GM12878 (cell line): ENCODE measurements around the gene PCCA. TPM values are rescaled to one million over a fixed set of nuclear protein-coding genes. Genes with fewer than 3 reads are reported as not detected.
A peak's percentile ranks its signal among the peaks of the same experiment; 100 is the strongest.

Source experiments
- ATAC-seq: fragments of 200-7000 bp; cut with Tn5 transposase; 3 replicates; pipeline ENCODE4 v1.9.1; 2020; ENCODE audit warnings: mild to moderate bottlenecking, moderate library complexity
- BruUV-seq: library from RNA; stranded (reverse); fragments of 400-500 nt; replicated peaks from 2 replicates; lab custom pipeline; 2021; lab: Mats Ljungman, UMichigan
- CTCF ChIA-PET: fragments of 300-600 bp; sonication (Branson Sonifier 250); formaldehyde crosslinking; extraction: SDS; loops from one replicate; lab custom pipeline; 2021; ENCODE audit warnings: inconsistent platforms; lab: Yijun Ruan, JAX
- POLR2A ChIA-PET: fragments of 350-600 bp; formaldehyde crosslinking; extraction: SDS; loops from one replicate; lab custom pipeline; 2021; ENCODE audit warnings: inconsistent platforms; lab: Charles Lee
- RAD21 ChIA-PET: fragments of 300-600 bp; sonication (Branson Sonifier 250); formaldehyde crosslinking; loops from one replicate; lab custom pipeline; 2023; ENCODE audit warnings: antibody characterized with exemption; ENCODE audit not compliant: unreplicated experiment; lab: Charles Lee
- SMC1A ChIA-PET: fragments of 300-600 bp; sonication (Branson Sonifier 250); formaldehyde crosslinking; loops from one replicate; lab custom pipeline; 2023; ENCODE audit not compliant: unreplicated experiment, uncharacterized antibody; lab: Charles Lee
- DNase-seq: peaks from one replicate; pipeline ENCODE4 v3.0.0-alpha.2; 2011; ENCODE audit warnings: low read depth, low spot score
- FAIRE-seq: peaks from 3 replicates; lab custom pipeline; 2011; peaks lifted over from hg19 to GRCh38; lab: Jason Lieb, UNC
- H2AFZ ChIP-seq: 2 replicates; pipeline ENCODE4 v1.6.0; 2011; ENCODE audit warnings: low read depth, low read length, control low read depth; ENCODE audit not compliant: control insufficient read depth
- H3K27ac ChIP-seq: 2 replicates; pipeline ENCODE4 v1.5.1; 2011; ENCODE audit warnings: control low read depth; ENCODE audit not compliant: control insufficient read depth, insufficient read depth
- H3K27me3 ChIP-seq, 2 experiments: replicated peaks in 1 of 2; 2 replicates each; pipeline versions ENCODE4 v1.6.0 to v1.6.1; 2011; ENCODE audit warnings: low read length in 1 of 2; ENCODE audit not compliant: control insufficient read depth in 2 of 2, insufficient read depth in 2 of 2
- H3K36me3 ChIP-seq, 2 experiments: 2 replicates each; pipeline ENCODE4 v1.5.1; 2011; ENCODE audit warnings: low read length in 1 of 2; ENCODE audit not compliant: control insufficient read depth in 2 of 2, insufficient read depth in 2 of 2
- H3K4me1 ChIP-seq: 2 replicates; pipeline ENCODE4 v1.6.1; 2011; ENCODE audit warnings: mild to moderate bottlenecking, low read length, moderate library complexity, mixed read lengths; ENCODE audit not compliant: control insufficient read depth, insufficient read depth
- H3K4me2 ChIP-seq: 2 replicates; pipeline ENCODE4 v1.6.0; 2011; ENCODE audit warnings: control low read depth; ENCODE audit not compliant: control insufficient read depth, insufficient read depth
- H3K4me3 ChIP-seq: fragments of 200-600 bp; sonication (generic); 2 replicates; pipeline ENCODE4 v1.5.1; 2016
- H3K79me2 ChIP-seq: 2 replicates; pipeline ENCODE4 v1.6.0; 2011; ENCODE audit warnings: low read length; ENCODE audit not compliant: control insufficient read depth, insufficient read depth
- H3K9ac ChIP-seq: 2 replicates; pipeline ENCODE4 v1.8.0; 2011; ENCODE audit warnings: low read length, control low read depth, mixed read lengths; ENCODE audit not compliant: control insufficient read depth, insufficient read depth
- H3K9me3 ChIP-seq: replicated peaks from 3 replicates; pipeline ENCODE4 v1.5.1; 2011; ENCODE audit warnings: mild to moderate bottlenecking, low read length; ENCODE audit not compliant: control insufficient read depth, insufficient read depth
- H4K20me1 ChIP-seq: 2 replicates; pipeline ENCODE4 v1.6.0; 2011; ENCODE audit not compliant: control insufficient read depth, insufficient read depth
- EGR1 ChIP-seq, 2 experiments: IDR thresholded peaks; 1 replicate in 1 of 2; 2 replicates in 1 of 2; pipeline ENCODE4 v1.6.1; 2011 to 2012; ENCODE audit warnings: low read depth in 2 of 2, low read length in 2 of 2, borderline replicate concordance in 1 of 2, mild to moderate bottlenecking in 1 of 2, moderate library complexity in 1 of 2
- EP300 ChIP-seq, 2 experiments: fragments of 150-350 bp in 1 of 2; IDR thresholded peaks; 2 replicates each; pipeline ENCODE4 v1.6.1; 2011 to 2012; ENCODE audit warnings: low read depth in 2 of 2, low read length in 2 of 2, borderline replicate concordance in 1 of 2, improper control_type of control experiment in 1 of 2, inconsistent platforms in 1 of 2; ENCODE audit not compliant: control insufficient read depth in 1 of 2
- KAT2A ChIP-seq: conservative IDR thresholded peaks from 2 replicates; pipeline ENCODE4 v1.6.1; 2011; ENCODE audit warnings: low read depth, low read length; ENCODE audit not compliant: control insufficient read depth
- MEF2A ChIP-seq: IDR thresholded peaks from 2 replicates; pipeline ENCODE4 v1.6.1; 2011; ENCODE audit warnings: low read depth, mild to moderate bottlenecking, low read length, moderate library complexity; ENCODE audit not compliant: insufficient read depth
- MTA2 ChIP-seq: fragments of 450-650 bp; IDR thresholded peaks from 2 replicates; pipeline ENCODE4 v1.6.1; 2016; ENCODE audit warnings: low read depth, mild to moderate bottlenecking, moderate library complexity
- POLR2A ChIP-seq: IDR thresholded peaks from 2 replicates; pipeline ENCODE4 v1.6.1; 2011; ENCODE audit warnings: low read depth, mild to moderate bottlenecking, low read length
- POU2F2 ChIP-seq: IDR thresholded peaks from 3 replicates; pipeline ENCODE4 v1.6.1; 2011; ENCODE audit warnings: low read depth, mild to moderate bottlenecking, low read length, borderline replicate concordance
- RUNX3 ChIP-seq: IDR thresholded peaks from 2 replicates; pipeline ENCODE4 v1.6.1; 2012; ENCODE audit warnings: low read length, inconsistent platforms
- ZNF592 ChIP-seq: fragments of 450-650 bp; IDR thresholded peaks from 2 replicates; pipeline ENCODE4 v1.6.1; 2017; ENCODE audit warnings: mild to moderate bottlenecking, moderate library complexity
- ZZZ3 ChIP-seq: IDR thresholded peaks from 2 replicates; pipeline ENCODE4 v1.6.1; 2011; ENCODE audit warnings: low read depth; ENCODE audit not compliant: control insufficient read depth, insufficient read length
- WGBS: methylation state at CpG from one replicate; pipeline ENCODE4 v1.1.6; 2016; ENCODE audit warnings: low lambda C conversion rate; ENCODE audit not compliant: insufficient replicate concordance, insufficient coverage; ENCODE audit errors: missing lambda C conversion rate; 5-methylcytosine and 5-hydroxymethylcytosine counted together
- in situ Hi-C: fragments of 300-500 bp; cut with MboI; formaldehyde crosslinking; loops from 9 replicates; pipeline ENCODE4 v1.14.3; 2018; ENCODE audit warnings: mixed read lengths
- intact Hi-C: fragments of 100-400 bp; cut with micrococcal nuclease; formaldehyde crosslinking; loops from one replicate; pipeline ENCODE4 v1.14.2; 2022; ENCODE audit not compliant: unreplicated experiment
- polyA plus RNA-seq, 11 experiments: library from polyadenylated mRNA; depleted of rRNA in 4 of 11; unstranded in 6 of 11; stranded (reverse) in 5 of 11; fragments of >200 nt; fragmentation: Nextera tagmentation in 4 of 11; fragmentation: Illumina TruSeq in 1 of 11; extraction: Ambion mirVana in 4 of 11; extraction: Trizol in 1 of 11; gene quantifications; 1 replicate in 1 of 11; 2 replicates in 10 of 11; pipeline versions ENCODE4 v1.2.1 to v1.2.3, GENCODE V29; 2011 to 2016; ENCODE audit warnings: inconsistent platforms in 2 of 11, missing spikeins in 2 of 11, low read depth in 1 of 11
- total RNA-seq, 4 experiments: library from RNA; depleted of rRNA in 3 of 4; stranded (reverse); fragments of >200 nt in 3 of 4; fragmentation: Illumina TruSeq in 1 of 4; extraction: Trizol in 1 of 4; gene quantifications; 2 replicates each; pipeline versions ENCODE4 v1.2.1 to v1.2.3, GENCODE V29; 2013 to 2021
- TF ChIP-seq, protein P1 (sequence below): IDR thresholded peaks from 2 replicates; pipeline ENCODE4 v1.6.1; 2011; ENCODE audit warnings: low read depth, mild to moderate bottlenecking, low read length, moderate library complexity, borderline replicate concordance; ENCODE audit errors: extremely low read depth
- TF ChIP-seq, protein P2 (sequence below): IDR thresholded peaks from 2 replicates; pipeline ENCODE4 v1.6.1; 2011; ENCODE audit warnings: borderline replicate concordance, low read depth, mild to moderate bottlenecking, moderate library complexity, mixed read lengths, low read length; ENCODE audit not compliant: insufficient read depth; ENCODE audit errors: extremely low read length
- TF ChIP-seq, protein P3 (sequence below): fragments of 450-650 bp; IDR thresholded peaks from 2 replicates; pipeline ENCODE4 v1.6.1; 2017; ENCODE audit warnings: borderline replicate concordance

The PCCA gene
- total and polyA plus RNA-seq, 10 of the 15 experiments (the other 5 are each of a cell fraction or from before 2014, with no cell fraction given), result 5.9 to 18.2 (median 12.4) TPM

DNA sequence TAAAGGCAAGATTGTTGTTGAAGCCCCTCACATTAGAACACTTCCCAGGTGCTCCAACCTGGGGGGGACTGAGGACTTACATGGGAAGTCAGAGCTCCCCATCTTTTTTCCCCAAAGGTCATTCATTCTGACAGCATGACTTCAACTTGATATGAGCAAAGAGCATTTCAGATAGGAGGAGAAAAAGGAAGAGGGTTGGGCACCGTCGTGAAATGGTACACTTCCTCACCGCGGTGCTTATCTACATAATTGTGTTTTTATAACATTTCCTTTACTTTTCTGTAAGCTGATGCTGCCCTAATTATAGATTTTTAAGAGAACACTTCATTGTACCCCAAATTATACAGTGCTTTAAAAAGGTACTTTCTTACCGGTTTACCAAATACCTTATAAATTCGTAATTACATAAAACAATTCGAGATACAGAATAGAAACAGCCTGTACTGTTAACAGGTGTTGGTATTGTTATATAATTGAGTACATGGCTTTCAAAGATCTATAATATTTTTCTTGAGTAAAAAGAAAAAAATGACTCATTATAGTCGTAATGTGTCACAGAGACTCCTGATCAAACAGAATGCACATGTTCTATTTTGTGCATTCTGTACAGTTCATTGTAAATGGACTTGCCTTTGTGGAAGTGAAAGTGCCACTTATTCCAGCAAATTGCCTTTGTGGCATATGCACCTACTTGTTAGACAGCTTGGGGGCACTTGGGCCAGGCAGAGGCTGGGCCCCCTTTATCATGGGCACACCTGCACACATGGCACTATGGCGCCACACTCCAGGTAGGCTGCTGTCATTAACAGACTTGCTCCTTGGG lies 417.9 kb downstream of the PCCA start:
- peak; percentile 69 for ATAC-seq
- ChIA-PET POLR2A (no interaction called here), RAD21 (no interaction called here), SMC1A (interaction anchor here (1.0 kb wide), 1 partner anchor 278 kb away, joined by 3 read pairs; no protein-coding TSS in a partner anchor), CTCF (interaction anchor here (1.1 to 1.8 kb wide), 2 partner anchors 8 to 850 kb away, joined by 4 to 8 read pairs; no protein-coding TSS in a partner anchor)
- Histone ChIP-seq H3K36me3 (no peaks in the 10 kb centered on the region), H3K9ac (peak overlapping the region; percentile 43; the same call in 1 of the 2 replicates), H3K27ac (peak overlapping the region; percentile 38), H3K4me3 (peak overlapping the region; percentile 48; the same call in 1 of the 2 replicates), H3K4me2 (peak overlapping the region; percentile 86), H2AFZ (no peak overlapping the region; the same call in 1 of the 2 replicates), H3K4me1 (peaks cover 11% of the 10 kb centered on the region), H3K27me3 (no peaks in the 10 kb centered on the region), H3K79me2 (no peaks in the 10 kb centered on the region), H3K9me3 (no peaks in the 10 kb centered on the region), H4K20me1 (no peaks in the 10 kb centered on the region)
- intact Hi-C loops, result no loop called here
- FAIRE-seq, result no peak
- in situ Hi-C loops, result no loop called here
- no TSS peak for BruUV-seq
- no peak for DNase-seq
- 39% methylated on average over 9 of the region's 9 CpGs for WGBS
- no peak for TF ChIP-seq POLR2A
- peak; percentile 61 for TF ChIP-seq RUNX3
- TF ChIP-seq POU2F2, result no peak
- TF ChIP-seq KAT2A, result no peak
- no peak for TF ChIP-seq EGR1 (IDR thresholded peaks at IDR 0.05; ENCODE audit: borderline replicate concordance in 1 of 2, low read depth in 2 of 2, low read length in 2 of 2)
- no peak for TF ChIP-seq EP300 (IDR thresholded peaks at IDR 0.05; ENCODE audit: borderline replicate concordance in 1 of 2, control insufficient read depth in 1 of 2, low read depth in 2 of 2, low read length in 2 of 2)
- TF ChIP-seq, protein P1, sequence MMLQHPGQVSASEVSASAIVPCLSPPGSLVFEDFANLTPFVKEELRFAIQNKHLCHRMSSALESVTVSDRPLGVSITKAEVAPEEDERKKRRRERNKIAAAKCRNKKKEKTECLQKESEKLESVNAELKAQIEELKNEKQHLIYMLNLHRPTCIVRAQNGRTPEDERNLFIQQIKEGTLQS, result no peak
- TF ChIP-seq, protein P2, sequence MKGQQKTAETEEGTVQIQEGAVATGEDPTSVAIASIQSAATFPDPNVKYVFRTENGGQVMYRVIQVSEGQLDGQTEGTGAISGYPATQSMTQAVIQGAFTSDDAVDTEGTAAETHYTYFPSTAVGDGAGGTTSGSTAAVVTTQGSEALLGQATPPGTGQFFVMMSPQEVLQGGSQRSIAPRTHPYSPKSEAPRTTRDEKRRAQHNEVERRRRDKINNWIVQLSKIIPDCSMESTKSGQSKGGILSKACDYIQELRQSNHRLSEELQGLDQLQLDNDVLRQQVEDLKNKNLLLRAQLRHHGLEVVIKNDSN, result no peak
- TF ChIP-seq MEF2A, result no peak
- peak; percentile 67 for TF ChIP-seq MTA2
- TF ChIP-seq, protein P3, sequence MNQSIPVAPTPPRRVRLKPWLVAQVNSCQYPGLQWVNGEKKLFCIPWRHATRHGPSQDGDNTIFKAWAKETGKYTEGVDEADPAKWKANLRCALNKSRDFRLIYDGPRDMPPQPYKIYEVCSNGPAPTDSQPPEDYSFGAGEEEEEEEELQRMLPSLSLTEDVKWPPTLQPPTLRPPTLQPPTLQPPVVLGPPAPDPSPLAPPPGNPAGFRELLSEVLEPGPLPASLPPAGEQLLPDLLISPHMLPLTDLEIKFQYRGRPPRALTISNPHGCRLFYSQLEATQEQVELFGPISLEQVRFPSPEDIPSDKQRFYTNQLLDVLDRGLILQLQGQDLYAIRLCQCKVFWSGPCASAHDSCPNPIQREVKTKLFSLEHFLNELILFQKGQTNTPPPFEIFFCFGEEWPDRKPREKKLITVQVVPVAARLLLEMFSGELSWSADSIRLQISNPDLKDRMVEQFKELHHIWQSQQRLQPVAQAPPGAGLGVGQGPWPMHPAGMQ, result no peak
- TF ChIP-seq ZZZ3, result no peak
- TF ChIP-seq ZNF592, result no peak
